B cell (primary cell): ENCODE measurements around the gene ZMYND8. TPM values are rescaled to one million over a fixed set of nuclear protein-coding genes. Genes with fewer than 3 reads are reported as not detected.

Experiments
- ATAC-seq: fragments of 200-7000 bp; cut with Tn5 transposase; one replicate; pipeline ENCODE4 v1.10.0; 2021; ENCODE audit warnings: low read depth, mild to moderate bottlenecking, moderate number of reproducible peaks, moderate library complexity
- CTCF ChIA-PET: fragments of 350-600 bp; sonication (Branson Sonifier 250); formaldehyde crosslinking; loops from one replicate; lab custom pipeline; 2021; ENCODE audit warnings: antibody characterized with exemption, inconsistent platforms; lab: Charles Lee
- POLR2A ChIA-PET: fragments of 350-600 bp; sonication (Branson Sonifier 250); formaldehyde crosslinking; loops from one replicate; lab custom pipeline; 2021; ENCODE audit warnings: antibody characterized with exemption; lab: Charles Lee
- DNase-seq: peaks from one replicate; pipeline ENCODE4 v3.0.0; 2013
- H2AFZ ChIP-seq: 2 replicates; pipeline ENCODE4 v1.6.1; 2012; ENCODE audit warnings: mild to moderate bottlenecking, low read depth, low read length; ENCODE audit not compliant: insufficient read depth, poor library complexity, severe bottlenecking
- H3K27ac ChIP-seq, 2 donors: 1 replicate in 1 of 2; 2 replicates in 1 of 2; pipeline ENCODE4 v1.5.1; 2012 to 2013; ENCODE audit warnings: low read length in 2 of 2, mild to moderate bottlenecking in 2 of 2, moderate library complexity in 1 of 2
- H3K27me3 ChIP-seq, 4 experiments: fragments of 200-600 bp in 1 of 4; sonication (generic) in 1 of 4; replicated peaks in 1 of 4; 1 replicate in 2 of 4; 2 replicates in 2 of 4; pipeline versions ENCODE4 v1.6.1 to v1.7.0; 2013 to 2016; ENCODE audit warnings: low read length in 3 of 4, mild to moderate bottlenecking in 2 of 4, mixed read lengths in 1 of 4, moderate library complexity in 1 of 4; ENCODE audit not compliant: insufficient read depth in 4 of 4, control insufficient read depth in 3 of 4; ENCODE audit errors: control extremely low read depth in 1 of 4
- H3K36me3 ChIP-seq, 2 experiments: replicated peaks in 1 of 2; 1 replicate in 1 of 2; 2 replicates in 1 of 2; pipeline versions ENCODE4 v1.6.1 to v1.7.1; 2013; ENCODE audit warnings: low read length in 1 of 2; ENCODE audit not compliant: insufficient read depth in 2 of 2, control insufficient read depth in 1 of 2; ENCODE audit errors: control extremely low read depth in 1 of 2, extremely low read depth in 1 of 2
- H3K4me1 ChIP-seq, 2 donors: fragments of 200-600 bp in 1 of 2; sonication (generic) in 1 of 2; 1 replicate in 1 of 2; 2 replicates in 1 of 2; pipeline versions ENCODE4 v1.5.1 to v1.6.1; 2013 to 2017; ENCODE audit warnings: low read length in 2 of 2; ENCODE audit not compliant: control insufficient read depth in 2 of 2, insufficient read depth in 2 of 2
- H3K4me2 ChIP-seq: replicated peaks from 2 replicates; pipeline ENCODE3; 2012; ENCODE audit warnings: mild to moderate bottlenecking, low read depth, low read length; ENCODE audit not compliant: poor library complexity, severe bottlenecking
- H3K4me3 ChIP-seq, 5 experiments: fragments of 200-600 bp in 1 of 5; sonication (generic) in 1 of 5; 1 replicate in 3 of 5; 2 replicates in 2 of 5; pipeline versions ENCODE4 v1.5.1 to v1.7.0; 2011 to 2016; ENCODE audit warnings: low read length in 4 of 5, mild to moderate bottlenecking in 4 of 5, low read depth in 2 of 5, control low read depth in 1 of 5, moderate library complexity in 1 of 5; ENCODE audit not compliant: insufficient read depth in 1 of 5; ENCODE audit errors: control extremely low read depth in 1 of 5, extremely low read depth in 1 of 5
- H3K79me2 ChIP-seq: fragments of 200-600 bp; sonication (generic); one replicate; pipeline ENCODE4 v1.6.0; 2016; ENCODE audit warnings: low read length; ENCODE audit not compliant: control insufficient read depth, insufficient read depth
- H3K9ac ChIP-seq: fragments of 200-600 bp; sonication (generic); 2 replicates; pipeline ENCODE4 v1.6.1; 2017; ENCODE audit warnings: mild to moderate bottlenecking, low read length, moderate library complexity
- H3K9me3 ChIP-seq, 3 donors: one replicate each; pipeline versions ENCODE4 v1.6.1 to v1.7.1; 2013; ENCODE audit warnings: low read length in 2 of 3; ENCODE audit not compliant: control insufficient read depth in 2 of 3, insufficient read depth in 1 of 3; ENCODE audit errors: control extremely low read depth in 1 of 3
- H4K20me1 ChIP-seq: 2 replicates; pipeline ENCODE4 v1.6.0; 2012; ENCODE audit warnings: mild to moderate bottlenecking, low read length; ENCODE audit not compliant: insufficient read depth, control insufficient read depth, poor library complexity, severe bottlenecking
- H3K27ac Mint-ChIP-seq: one replicate; pipeline ENCODE4 v1.8.0; 2021; ENCODE audit warnings: mixed read lengths
- H3K27me3 Mint-ChIP-seq: one replicate; pipeline ENCODE4 v1.8.0; 2021; ENCODE audit warnings: mixed read lengths
- H3K4me1 Mint-ChIP-seq: one replicate; pipeline ENCODE4 v1.8.0; 2021; ENCODE audit warnings: mixed read lengths
- H3K4me3 Mint-ChIP-seq: one replicate; pipeline ENCODE4 v1.8.0; 2021; ENCODE audit warnings: mixed read lengths
- H3K9me3 Mint-ChIP-seq: one replicate; pipeline ENCODE4 v1.8.0; 2022; ENCODE audit warnings: mixed read lengths; ENCODE audit not compliant: insufficient read depth
- EZH2 ChIP-seq: IDR thresholded peaks from 2 replicates; pipeline ENCODE4 v1.6.1; 2012; ENCODE audit warnings: borderline replicate concordance, low read depth, mild to moderate bottlenecking, moderate library complexity, low read length; ENCODE audit not compliant: insufficient read depth, poor library complexity, severe bottlenecking
- WGBS: methylation state at CpG from one replicate; pipeline ENCODE4 v1.1.5; 2013; ENCODE audit warnings: missing lambda C conversion rate; ENCODE audit not compliant: insufficient coverage; 5-methylcytosine and 5-hydroxymethylcytosine counted together
- intact Hi-C: fragments of 100-400 bp; cut with micrococcal nuclease; formaldehyde crosslinking; loops from one replicate; pipeline ENCODE4 v1.10.0; 2022
- polyA plus RNA-seq: library from polyadenylated mRNA; depleted of rRNA; stranded (reverse); fragments of >200 nt; gene quantifications from 2 replicates; pipeline ENCODE4 v1.2.3, GENCODE V29; 2012
- total RNA-seq, 2 donors: library from RNA; stranded (reverse); fragments of 120-200 nt in 1 of 2; gene quantifications; 1 replicate in 1 of 2; 2 replicates in 1 of 2; pipeline versions ENCODE4 v1.2.3 to v1.2.4, GENCODE V29; 2013 to 2022
- TF ChIP-seq, protein P1 (sequence below): fragments of 200-600 bp; IDR thresholded peaks from one replicate; pipeline ENCODE4 v1.8.0; 2022; ENCODE audit warnings: antibody characterized with exemption, mild to moderate bottlenecking

ZMYND8 gene
- total and polyA plus RNA-seq, 2 donors (not counting 1 experiment from before 2014, with no cell fraction given): 20.3 to 67.2 TPM

GRCh38 chr20:47360297-47361056 is 4.0 kb upstream of the ZMYND8 start:
- Mint-ChIP-seq H3K4me1 (peaks cover 69% of the 10 kb centered on the region), H3K4me3 (peak overlapping the region; percentile 85), H3K27ac (peak overlapping the region; percentile 99), H3K9me3 (no peaks in the 10 kb centered on the region), H3K27me3 (no peaks in the 10 kb centered on the region)
- Histone ChIP-seq H3K4me1 (peaks cover 55 to 59% of the 10 kb centered on the region in 2 donors), H4K20me1 (no peaks in the 10 kb centered on the region), H3K27me3 (no peaks in the 10 kb centered on the region), H3K9me3 (no peaks in the 10 kb centered on the region), H3K9ac (peak overlapping the region; percentile 56), H3K27ac (peak overlapping the region; percentile 75 to 90), H2AFZ (peak overlapping the region; percentile 96), H3K4me3 (peak overlapping the region in 4 of 5 experiments; percentile 12 to 43 (median 26)), H3K4me2 (peak overlapping the region; percentile 73), H3K36me3 (no peaks in the 10 kb centered on the region), H3K79me2 (peaks cover 24% of the 10 kb centered on the region)
- CTCF ChIA-PET: interaction anchor here (1.2 to 9.0 kb wide), 4 partner anchors 10 to 87 kb away, joined by 3 to 70 read pairs (median 26); no protein-coding TSS in a partner anchor
- TF ChIP-seq, protein P1, sequence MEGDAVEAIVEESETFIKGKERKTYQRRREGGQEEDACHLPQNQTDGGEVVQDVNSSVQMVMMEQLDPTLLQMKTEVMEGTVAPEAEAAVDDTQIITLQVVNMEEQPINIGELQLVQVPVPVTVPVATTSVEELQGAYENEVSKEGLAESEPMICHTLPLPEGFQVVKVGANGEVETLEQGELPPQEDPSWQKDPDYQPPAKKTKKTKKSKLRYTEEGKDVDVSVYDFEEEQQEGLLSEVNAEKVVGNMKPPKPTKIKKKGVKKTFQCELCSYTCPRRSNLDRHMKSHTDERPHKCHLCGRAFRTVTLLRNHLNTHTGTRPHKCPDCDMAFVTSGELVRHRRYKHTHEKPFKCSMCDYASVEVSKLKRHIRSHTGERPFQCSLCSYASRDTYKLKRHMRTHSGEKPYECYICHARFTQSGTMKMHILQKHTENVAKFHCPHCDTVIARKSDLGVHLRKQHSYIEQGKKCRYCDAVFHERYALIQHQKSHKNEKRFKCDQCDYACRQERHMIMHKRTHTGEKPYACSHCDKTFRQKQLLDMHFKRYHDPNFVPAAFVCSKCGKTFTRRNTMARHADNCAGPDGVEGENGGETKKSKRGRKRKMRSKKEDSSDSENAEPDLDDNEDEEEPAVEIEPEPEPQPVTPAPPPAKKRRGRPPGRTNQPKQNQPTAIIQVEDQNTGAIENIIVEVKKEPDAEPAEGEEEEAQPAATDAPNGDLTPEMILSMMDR: no peak
- TF ChIP-seq EZH2: no peak
- ATAC-seq: peak; percentile 12
- POLR2A ChIA-PET: interaction anchor here (0.5 to 1.7 kb wide), 8 partner anchors 9 to 98 kb away, joined by 3 to 6 read pairs (median 4); no protein-coding TSS in a partner anchor
- 12% methylated on average over 18 of the region's 19 CpGs for WGBS
- peak; percentile 59 for DNase-seq
- intact Hi-C loops: loop anchor here (1.0 kb wide), 1 partner anchor 10 kb away; no protein-coding TSS in a partner anchor
